HG03565 (cell line): ENCODE measurements around the gene SPTBN5.

Experiments used
- ATAC-seq: cut with Tn5 transposase; IDR thresholded peaks from one replicate; pipeline ENCODE4 v1.9.1; 2021; ENCODE audit warnings: mild to moderate bottlenecking, moderate library complexity; ENCODE audit not compliant: unreplicated experiment

SPTBN5 gene

GRCh38 chr15:41827290-41827879 is 66.5 kb downstream of the SPTBN5 start:
- ATAC-seq: no peak

- ATAC-seq: no peak
Observed at GRCh38 chr15:41825572-41826535, 68.0 kb downstream of the SPTBN5 start.

GRCh38 chr15:41825145-41825544 is 68.7 kb downstream of the SPTBN5 start:
- no peak for ATAC-seq

- ATAC-seq: no peak
Observed at GRCh38 chr15:41824062-41824745, 69.6 kb downstream of the SPTBN5 start.

GRCh38 chr15:41823502-41823901 is 70.4 kb downstream of the SPTBN5 start:
- no peak for ATAC-seq

- ATAC-seq: no peak
Observed at GRCh38 chr15:41822957-41823356, 70.9 kb downstream of the SPTBN5 start.

GRCh38 chr15:41822471-41822870 is 71.4 kb downstream of the SPTBN5 start:
- ATAC-seq: no peak

- ATAC-seq: no peak
Observed at GRCh38 chr15:41821831-41822230, 72.0 kb downstream of the SPTBN5 start.

GRCh38 chr15:41820791-41821423 is 72.9 kb downstream of the SPTBN5 start:
- no peak for ATAC-seq

GRCh38 chr15:41819455-41820050 is 74.3 kb downstream of the SPTBN5 start:
- no peak for ATAC-seq

- ATAC-seq: no peak
Observed at GRCh38 chr15:41817781-41818180, 76.1 kb downstream of the SPTBN5 start.

- ATAC-seq: no peak
Observed at GRCh38 chr15:41817327-41817726, 76.5 kb downstream of the SPTBN5 start.

- ATAC-seq: no peak
Observed at GRCh38 chr15:41816788-41817187, 77.1 kb downstream of the SPTBN5 start.

GRCh38 chr15:41814534-41814933 is 79.3 kb downstream of the SPTBN5 start:
- ATAC-seq: no peak

- no peak for ATAC-seq
Observed at GRCh38 chr15:41813426-41813825, 80.4 kb downstream of the SPTBN5 start.

- no peak for ATAC-seq
Observed at GRCh38 chr15:41812820-41813375, 81.0 kb downstream of the SPTBN5 start.

- ATAC-seq: no peak
Observed at GRCh38 chr15:41811432-41812195, 82.2 kb downstream of the SPTBN5 start.

- no peak for ATAC-seq
Observed at GRCh38 chr15:41810651-41811431, 83.0 kb downstream of the SPTBN5 start.
